ENCODE measurements around the gene TBC1D14. TPM values are rescaled to one million over a fixed set of nuclear protein-coding genes. Genes with fewer than 3 reads are reported as not detected.

The TBC1D14 gene
- total RNA-seq, 1 donor = 42.3 TPM

DNA sequence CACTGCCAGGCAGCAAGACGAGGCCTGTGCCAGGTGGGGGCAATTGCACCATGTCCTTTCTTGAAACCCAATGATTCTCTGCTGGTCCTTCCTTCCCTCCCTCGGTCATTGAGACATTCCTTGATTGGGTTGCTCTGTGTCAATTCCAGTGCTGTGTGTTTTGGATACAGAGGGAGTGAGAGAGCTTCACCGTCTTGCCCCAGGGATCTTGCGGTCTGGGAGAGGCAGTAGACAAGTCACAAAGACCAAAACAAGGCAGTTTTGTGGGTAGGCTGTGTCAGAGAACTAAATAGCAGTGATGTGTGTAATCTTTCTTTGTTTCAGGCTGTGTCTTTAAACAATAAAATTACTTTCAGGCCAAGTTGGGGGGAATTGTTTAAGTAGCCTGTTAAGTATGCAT, 94.7 kb downstream of the TBC1D14 start:
- peak; percentile 74 for DNase-seq (ENCODE audit: low read depth)
- H3K4me3 ChIP-seq (ENCODE audit: low read depth, low read length) = no peak overlapping the region

GRCh38 chr4:7005571-7005970, 95.9 kb downstream of the TBC1D14 start:
- H3K4me3 ChIP-seq (ENCODE audit: low read depth, low read length) = no peak overlapping the region
- no peak for DNase-seq (ENCODE audit: low read depth)
- TF ChIP-seq CTCF (IDR thresholded peaks at IDR 0.05; ENCODE audit: insufficient read depth, low read depth, low read length) = no peak

More for the DNA sequence above, 94.7 kb downstream of the TBC1D14 start:
- no peak for TF ChIP-seq CTCF (IDR thresholded peaks at IDR 0.05; ENCODE audit: insufficient read depth, low read depth, low read length)

GRCh38 chr4:7006411-7006810, 96.8 kb downstream of the TBC1D14 start:
- peak; percentile 43 for DNase-seq (ENCODE audit: low read depth)
- no peak overlapping the region for H3K4me3 ChIP-seq (ENCODE audit: low read depth, low read length)
- TF ChIP-seq CTCF (IDR thresholded peaks at IDR 0.05; ENCODE audit: insufficient read depth, low read depth, low read length) = no peak

GRCh38 chr4:7007142-7007907, 97.7 kb downstream of the TBC1D14 start:
- TF ChIP-seq CTCF (IDR thresholded peaks at IDR 0.05; ENCODE audit: insufficient read depth, low read depth, low read length) = no peak
- no peak for DNase-seq (ENCODE audit: low read depth)
- no peak overlapping the region for H3K4me3 ChIP-seq (ENCODE audit: low read depth, low read length)

- no peak overlapping the region for H3K4me3 ChIP-seq (ENCODE audit: low read depth, low read length)
- no peak for TF ChIP-seq CTCF (IDR thresholded peaks at IDR 0.05; ENCODE audit: insufficient read depth, low read depth, low read length)
- DNase-seq (ENCODE audit: low read depth) = peak; percentile 35
These were observed 98.3 kb downstream of the TBC1D14 start for GRCh38 chr4:7007944-7008343.

DNA sequence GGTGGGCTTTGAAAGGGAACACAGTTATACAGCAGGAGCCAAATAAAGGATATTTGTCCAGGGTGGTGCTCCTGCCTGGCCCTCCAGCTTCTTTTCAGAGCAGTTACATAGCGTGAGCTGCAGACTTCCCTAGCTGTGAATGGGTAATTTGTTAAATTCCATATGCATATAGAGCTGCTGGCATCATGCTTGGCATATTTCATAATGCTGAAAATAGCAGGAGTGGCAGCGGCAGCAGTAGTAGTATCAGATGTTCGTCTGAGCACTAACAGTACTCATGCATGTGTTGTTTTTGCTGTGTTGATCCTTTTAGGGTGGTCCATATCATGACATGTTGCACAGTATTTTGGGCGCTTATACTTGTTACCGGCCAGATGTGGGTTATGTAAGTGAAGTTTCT, 99.9 kb downstream of the TBC1D14 start:
- H3K4me3 ChIP-seq (ENCODE audit: low read depth, low read length) = no peak overlapping the region
- no peak for TF ChIP-seq CTCF (IDR thresholded peaks at IDR 0.05; ENCODE audit: insufficient read depth, low read depth, low read length)
- no peak for DNase-seq (ENCODE audit: low read depth)

- DNase-seq (ENCODE audit: low read depth) = no peak
- H3K4me3 ChIP-seq (ENCODE audit: low read depth, low read length) = no peak overlapping the region
- no peak for TF ChIP-seq CTCF (IDR thresholded peaks at IDR 0.05; ENCODE audit: insufficient read depth, low read depth, low read length)
These were observed 103.5 kb downstream of the TBC1D14 start for GRCh38 chr4:7013175-7013574.

Measured in fibroblast of villous mesenchyme (primary cell).